HG02981 (cell line): ENCODE measurements around the gene KIAA0825.
"Not testable (repeated sequence)": the region's sequence is repeated elsewhere in the genome, so short reads cannot be mapped to it uniquely, and the experiment has no call there.

ENCODE experiments used
- ATAC-seq: cut with Tn5 transposase; IDR thresholded peaks from one replicate; pipeline ENCODE4 v1.9.1; 2021; ENCODE audit warnings: mild to moderate bottlenecking, moderate library complexity; ENCODE audit not compliant: unreplicated experiment

The KIAA0825 gene

DNA sequence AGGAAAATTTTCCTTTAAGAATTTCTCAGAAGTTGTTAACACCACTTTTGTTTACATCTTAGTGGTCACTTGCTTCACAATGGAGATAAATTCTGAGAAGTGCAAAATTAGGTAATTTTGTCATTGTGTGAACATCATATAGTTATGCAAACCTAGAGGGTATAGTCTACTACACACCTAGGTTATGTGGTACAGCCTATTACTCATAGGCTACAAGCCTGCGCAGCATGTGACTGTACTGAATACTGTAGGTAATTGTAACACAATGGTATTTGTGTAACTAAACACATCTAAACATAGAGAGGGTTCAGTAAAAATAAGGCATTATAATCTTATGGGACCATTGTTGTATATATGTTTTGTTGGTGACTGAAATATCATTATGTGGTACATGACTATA is 488.3 kb downstream of the KIAA0825 start:
- ATAC-seq = no peak

DNA sequence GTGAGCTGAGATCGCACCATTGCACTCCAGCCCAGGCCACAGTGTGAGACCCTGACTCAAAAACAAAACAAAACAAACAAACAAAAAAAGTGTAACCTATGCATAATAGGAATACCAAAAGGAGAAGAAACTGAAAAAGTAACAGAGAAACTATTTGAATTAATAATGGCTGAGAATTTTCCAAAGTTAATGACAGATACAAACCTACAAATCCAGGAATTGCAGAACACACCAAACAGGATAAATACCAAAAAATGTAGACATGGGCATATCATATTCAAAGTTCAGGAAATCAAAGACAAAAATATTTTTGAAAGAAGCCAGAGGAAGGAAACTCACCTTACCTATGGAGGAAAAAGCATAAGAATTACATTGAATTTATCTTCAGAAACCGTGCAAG is 493.3 kb downstream of the KIAA0825 start:
- no peak for ATAC-seq

DNA sequence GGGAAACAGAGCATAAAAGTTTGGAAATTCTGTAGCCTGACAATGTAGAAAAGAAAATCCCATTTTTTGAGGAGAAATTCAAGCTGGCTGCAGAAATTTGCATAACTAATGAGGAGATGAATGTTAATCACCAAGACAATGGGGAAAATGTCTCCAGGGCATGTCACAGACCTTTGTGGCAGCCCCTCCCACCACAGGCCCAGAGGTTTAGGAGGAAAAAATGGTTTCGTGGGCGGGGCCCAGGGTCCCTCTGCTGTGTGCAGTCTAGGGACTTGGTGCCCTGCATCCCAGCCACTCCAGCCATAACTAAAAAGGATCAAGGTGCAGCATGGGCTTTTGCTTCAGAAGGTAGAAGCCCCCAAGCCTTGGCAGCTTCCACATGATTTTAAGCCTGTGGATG is 502.1 kb downstream of the KIAA0825 start:
- ATAC-seq = not testable (repeated sequence)

DNA sequence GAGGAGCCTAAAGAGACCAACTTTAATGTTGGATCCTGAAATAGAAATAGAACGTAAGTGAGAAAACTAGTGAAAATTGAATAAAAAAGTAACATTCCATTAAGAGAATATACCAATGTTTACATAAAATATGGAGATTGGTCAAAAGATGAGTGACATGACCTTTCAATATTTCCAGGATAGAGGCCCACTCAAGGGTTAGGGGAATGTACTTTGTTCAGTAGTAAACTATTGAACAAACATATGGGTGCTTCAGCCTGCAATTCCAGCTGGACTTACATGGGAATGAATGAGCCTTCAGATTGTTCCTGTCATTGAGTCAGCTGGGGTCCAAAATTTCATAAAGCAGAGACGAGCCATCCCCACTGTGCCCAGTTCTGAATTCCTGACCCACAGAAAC is 505.3 kb downstream of the KIAA0825 start:
- ATAC-seq = no peak

DNA sequence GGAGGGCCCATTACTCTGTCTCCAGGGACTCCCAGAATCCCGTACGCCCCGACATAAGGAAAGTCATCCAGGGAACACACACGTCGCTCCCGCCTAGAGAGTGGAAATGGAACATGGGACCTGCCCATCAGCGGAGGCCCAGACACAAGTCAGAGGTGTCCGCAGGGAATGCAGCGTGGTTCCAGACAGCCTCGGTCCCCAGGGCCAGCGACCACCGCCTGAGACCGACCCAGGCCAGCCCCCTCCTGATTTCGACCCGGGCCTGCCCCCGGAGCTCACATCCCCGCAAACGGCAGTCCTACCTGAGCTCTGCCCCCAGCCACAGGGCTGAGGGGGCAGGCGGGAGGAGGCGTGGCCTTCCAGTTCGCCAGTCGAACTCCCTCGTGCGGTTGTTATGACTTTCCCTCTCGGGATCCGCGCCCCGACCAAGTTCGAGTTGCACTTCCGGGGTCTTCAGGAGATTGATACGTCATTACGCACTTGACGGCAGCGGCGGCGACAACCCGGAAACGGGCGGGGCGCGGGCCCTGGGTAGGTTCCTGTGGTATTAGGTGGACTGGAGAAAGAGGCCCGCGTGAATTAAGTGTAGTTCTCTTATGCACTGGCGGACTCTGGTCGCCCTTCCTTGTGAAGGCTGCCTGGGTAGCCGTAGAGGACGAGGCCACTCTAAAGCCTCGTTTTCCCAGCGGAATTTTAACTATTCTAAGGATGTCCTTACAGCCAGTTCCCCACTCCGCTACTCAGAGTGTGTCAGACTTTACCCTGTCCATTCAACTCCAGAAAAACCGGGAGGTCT is 507.0 kb downstream of the KIAA0825 start:
- ATAC-seq = peak; percentile 100

DNA sequence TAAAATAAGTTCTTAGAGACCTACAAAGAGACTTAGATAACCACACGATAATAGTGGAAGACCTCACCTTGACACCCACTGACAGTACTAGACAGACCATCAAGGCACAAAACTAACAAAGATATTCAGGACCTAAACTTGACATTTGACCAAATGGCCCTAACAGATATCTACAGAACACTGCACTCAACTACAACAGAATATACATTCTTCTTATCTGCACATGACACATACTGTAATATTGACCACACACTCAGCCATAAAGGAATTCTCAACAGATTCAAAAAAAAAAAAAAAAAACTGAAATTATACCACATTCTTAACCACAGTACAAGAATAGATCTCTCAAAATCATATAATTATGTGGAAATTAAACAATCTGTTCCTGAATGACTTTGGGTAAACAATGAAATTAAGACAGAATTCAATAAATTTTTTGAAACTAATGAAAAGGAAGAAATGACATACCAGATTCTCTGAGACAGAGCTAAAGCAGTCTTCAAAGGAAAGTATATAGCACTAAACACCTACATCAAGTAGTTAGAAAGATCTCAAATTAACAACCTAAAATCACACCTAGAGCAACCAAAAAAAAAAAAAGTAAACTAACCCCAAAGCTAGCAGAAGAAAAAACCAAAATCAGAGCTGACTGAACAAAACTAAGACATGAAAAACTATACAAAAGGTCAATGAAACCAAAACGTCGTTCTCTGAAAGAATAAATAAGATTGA is 514.7 kb downstream of the KIAA0825 start:
- ATAC-seq = no peak
